HG02943 (cell line): ENCODE measurements around the gene SBF2.
"Not testable (repeated sequence)": the region's sequence is repeated elsewhere in the genome, so short reads cannot be mapped to it uniquely, and the experiment has no call there.

Source experiments
- ATAC-seq: cut with Tn5 transposase; IDR thresholded peaks from one replicate; pipeline ENCODE4 v1.9.1; 2021; ENCODE audit warnings: mild to moderate bottlenecking, low read depth, moderate library complexity; ENCODE audit not compliant: unreplicated experiment

The SBF2 gene

DNA sequence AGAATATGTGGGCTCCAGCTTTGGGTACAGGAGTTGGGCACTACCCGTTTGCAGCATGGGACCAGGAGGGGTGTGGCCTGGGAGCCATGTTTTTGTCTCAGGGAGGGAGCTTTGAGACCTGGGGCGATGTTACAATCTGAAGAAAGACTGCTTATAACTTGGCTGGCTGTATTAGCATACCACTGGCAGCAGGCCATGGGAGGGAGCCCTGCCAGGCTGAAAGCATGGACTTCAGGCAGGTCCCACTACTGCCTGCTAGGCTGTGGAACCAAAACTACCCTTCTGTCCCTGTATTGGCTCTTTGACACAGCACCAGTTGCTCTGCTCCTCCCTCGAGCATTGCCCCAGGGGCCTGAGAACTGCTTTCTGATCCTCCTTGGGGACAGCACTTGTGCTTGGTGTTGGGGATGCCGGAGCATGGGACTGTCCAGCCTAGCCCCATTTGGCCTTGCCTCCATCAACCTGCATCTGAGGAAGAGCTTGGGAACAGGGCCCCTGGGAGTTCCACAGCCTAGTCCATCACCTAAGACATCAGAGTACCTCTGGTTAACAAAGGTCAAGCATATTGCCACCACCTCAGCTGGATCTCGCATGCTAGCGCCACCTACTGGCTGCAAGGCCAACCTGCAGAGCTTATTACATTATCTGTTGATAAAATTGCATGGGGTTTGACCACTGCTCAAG is 217.4 kb downstream of the SBF2 start:
- ATAC-seq: no peak

GRCh38 chr11:10075141-10075540 is 218.9 kb downstream of the SBF2 start:
- no peak for ATAC-seq

GRCh38 chr11:10072841-10073240 is 221.2 kb downstream of the SBF2 start:
- no peak for ATAC-seq

GRCh38 chr11:10072142-10072541 is 221.9 kb downstream of the SBF2 start:
- no peak for ATAC-seq

GRCh38 chr11:10067629-10068300 is 226.3 kb downstream of the SBF2 start:
- ATAC-seq: no peak

DNA sequence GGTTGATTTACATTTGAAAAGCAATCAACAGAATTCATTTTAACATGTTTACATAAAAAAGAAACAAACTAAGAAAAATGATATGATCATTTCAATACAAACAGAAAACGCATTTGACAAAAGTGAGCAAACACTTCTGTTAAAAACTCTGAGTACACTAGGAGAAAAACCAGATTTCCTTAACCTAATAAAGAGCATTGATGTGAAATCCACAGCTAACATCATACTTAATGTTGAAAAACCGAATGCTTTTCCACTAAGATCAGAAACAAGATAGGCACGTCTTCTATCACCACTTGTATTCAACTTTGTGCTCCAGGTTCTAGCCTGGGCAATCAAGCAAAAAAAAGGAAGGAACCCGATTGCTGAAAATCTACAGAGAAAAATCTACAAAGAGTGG is 227.6 kb downstream of the SBF2 start:
- ATAC-seq: no peak

DNA sequence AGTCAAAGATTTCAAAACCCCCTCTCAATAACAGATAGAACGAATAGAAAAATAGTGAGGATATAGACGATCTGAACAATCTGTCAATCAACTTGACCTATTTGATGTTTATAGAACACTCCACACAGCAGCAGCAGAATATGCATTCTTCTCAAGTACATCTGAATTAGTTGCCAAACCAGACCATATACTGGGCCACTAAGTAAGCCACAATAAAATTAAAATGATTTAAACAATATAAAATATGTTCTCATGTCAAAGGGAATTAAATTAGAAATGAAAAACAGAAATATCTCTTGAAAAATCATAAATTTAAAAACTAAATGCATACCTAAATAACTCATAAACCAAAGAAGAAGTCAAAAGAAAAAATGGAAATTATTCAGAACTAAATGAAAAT is 229.2 kb downstream of the SBF2 start:
- ATAC-seq: no peak

DNA sequence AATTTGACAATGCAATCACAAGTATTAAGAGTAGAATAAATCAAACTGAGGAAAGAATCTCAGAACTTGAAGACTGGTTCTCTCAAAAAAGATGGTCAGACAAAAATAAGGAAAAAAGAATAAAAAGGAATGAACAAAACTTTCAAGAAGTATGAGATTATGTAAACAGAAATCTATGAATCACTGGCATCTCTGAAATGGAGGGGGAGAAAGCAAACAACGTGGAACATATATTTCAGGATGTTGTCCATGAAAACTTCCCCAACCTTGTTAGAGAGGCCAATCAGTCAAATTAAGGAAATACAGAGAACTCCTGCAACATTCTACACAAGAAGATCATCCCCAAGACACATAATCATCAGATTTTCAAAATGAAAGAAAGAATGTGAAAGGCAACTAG is 235.7 kb downstream of the SBF2 start:
- no peak for ATAC-seq

DNA sequence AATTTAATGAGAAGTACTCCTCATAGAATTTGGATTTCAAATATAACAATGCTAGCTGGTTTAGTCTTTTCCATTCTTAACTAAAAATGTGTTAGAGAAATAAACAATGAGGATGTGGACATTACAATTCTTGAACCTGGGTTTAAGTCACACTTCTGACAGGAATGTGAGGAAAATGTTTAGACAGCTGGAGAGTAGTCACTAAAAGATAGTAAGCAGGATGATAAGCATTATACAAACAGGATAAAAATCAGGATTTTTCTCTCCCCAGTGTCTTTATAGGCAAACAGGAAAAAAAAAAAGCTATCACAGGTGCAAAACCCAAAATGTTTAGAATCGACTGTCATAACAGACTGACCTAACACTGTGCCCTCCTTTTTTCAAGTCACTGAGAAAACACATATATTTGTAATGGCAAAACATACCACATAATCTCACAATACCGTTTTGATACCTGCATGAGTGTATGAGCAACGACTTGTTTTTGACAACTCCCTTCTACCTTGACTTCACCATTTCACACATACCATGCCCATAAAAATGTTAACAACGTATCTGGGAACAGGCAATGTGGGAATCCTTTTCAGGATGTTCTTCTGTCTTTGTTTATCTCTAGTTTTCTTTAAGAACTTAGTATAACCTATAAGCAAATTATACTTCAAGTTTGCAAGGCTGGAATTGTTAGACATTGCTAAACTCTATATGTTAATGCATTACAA is 242.0 kb downstream of the SBF2 start:
- no peak for ATAC-seq

DNA sequence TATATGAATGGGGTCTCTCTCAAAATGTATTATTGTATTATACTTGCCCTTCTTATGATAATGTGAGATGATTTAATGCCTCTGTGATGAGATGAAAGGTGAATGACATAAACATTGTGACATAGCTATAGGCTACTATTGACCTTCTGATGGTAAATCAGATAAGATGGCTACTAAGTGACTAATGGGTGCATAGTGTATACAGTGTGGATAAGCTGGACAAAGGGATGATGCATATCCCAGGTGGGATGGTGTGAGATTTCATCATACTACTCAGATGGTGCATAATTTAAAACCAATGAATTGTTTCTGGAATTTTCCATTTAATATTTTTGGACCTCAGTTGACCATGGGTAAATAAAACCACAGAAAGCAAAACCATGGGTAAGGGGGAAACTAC is 243.5 kb downstream of the SBF2 start:
- ATAC-seq: no peak

- no peak for ATAC-seq
These were observed 244.3 kb downstream of the SBF2 start for GRCh38 chr11:10049756-10050155.

DNA sequence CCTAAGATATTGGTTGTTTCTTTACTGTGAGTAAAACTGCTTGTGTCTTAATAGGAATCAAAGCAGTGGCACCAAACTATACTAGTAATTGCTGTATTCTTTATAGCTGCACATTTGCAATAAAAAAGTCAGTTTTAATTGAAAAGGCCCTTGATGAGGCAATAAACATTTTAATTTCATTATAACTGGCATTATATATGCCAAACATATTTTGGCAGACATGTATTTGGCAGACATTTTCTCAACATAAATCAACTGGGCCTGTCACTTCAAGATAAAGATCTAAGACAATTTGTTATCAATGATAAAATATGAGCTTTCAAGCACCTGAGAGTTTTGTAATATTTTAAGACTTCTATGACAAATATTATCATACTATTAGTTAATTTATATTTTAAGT is 245.7 kb downstream of the SBF2 start:
- ATAC-seq: no peak

DNA sequence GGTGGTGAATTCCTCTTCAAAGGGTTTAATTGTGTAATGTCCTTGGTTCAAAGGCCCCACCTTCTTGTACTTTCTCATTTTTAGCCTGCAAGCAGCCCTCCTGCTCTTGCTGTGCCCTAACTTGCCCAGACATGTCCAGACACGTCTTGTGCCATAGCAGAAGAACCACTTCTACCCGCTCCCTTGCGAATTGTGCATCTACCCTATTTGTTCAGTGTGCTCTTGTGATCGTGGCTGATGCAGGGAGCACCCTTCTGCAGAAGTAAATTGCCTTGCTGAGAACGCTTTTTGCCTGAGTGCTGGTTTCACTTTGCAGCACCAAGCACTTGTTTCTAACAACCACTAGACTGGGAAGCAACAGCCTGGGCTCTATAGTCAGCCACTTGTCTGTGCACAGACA is 249.4 kb downstream of the SBF2 start:
- no peak for ATAC-seq

DNA sequence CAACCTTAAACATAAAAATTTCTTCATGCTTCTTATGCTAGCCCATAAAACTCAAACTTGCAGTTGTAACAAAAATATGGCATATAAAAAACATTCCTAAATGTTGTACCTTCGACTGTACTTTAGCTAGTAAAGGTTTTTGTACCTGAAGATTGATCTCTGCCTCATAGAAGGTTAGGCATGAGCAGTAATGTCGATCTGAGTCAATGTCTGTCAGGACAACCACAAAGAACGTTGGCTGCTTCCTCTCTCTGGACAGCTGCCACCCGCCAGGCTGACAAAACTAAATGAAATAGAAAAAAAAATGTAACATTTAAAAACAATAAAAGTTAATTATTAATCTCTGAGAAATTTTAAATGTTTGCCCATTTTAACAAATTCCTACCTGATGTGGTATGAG is 251.3 kb downstream of the SBF2 start:
- no peak for ATAC-seq

- no peak for ATAC-seq
These were observed 252.1 kb downstream of the SBF2 start for GRCh38 chr11:10041748-10042446.

DNA sequence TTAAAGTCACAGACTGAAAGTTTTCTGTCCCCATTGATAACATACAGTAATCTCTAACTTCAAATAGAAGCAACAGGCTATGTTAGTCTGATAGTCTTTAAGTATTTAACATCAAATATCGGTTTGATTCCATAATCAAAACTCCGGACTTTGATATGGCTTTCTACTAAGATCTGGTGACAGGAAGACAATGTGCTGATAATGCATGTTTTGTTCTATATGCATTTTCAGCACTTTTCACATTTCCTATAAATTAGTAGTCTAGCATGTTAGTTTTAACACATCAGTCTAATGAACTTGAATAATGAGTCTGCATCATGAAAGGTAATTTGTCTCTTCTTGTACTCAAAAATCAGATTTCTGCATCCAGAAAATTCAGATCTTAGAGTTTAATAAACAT is 252.7 kb downstream of the SBF2 start:
- ATAC-seq: no peak

DNA sequence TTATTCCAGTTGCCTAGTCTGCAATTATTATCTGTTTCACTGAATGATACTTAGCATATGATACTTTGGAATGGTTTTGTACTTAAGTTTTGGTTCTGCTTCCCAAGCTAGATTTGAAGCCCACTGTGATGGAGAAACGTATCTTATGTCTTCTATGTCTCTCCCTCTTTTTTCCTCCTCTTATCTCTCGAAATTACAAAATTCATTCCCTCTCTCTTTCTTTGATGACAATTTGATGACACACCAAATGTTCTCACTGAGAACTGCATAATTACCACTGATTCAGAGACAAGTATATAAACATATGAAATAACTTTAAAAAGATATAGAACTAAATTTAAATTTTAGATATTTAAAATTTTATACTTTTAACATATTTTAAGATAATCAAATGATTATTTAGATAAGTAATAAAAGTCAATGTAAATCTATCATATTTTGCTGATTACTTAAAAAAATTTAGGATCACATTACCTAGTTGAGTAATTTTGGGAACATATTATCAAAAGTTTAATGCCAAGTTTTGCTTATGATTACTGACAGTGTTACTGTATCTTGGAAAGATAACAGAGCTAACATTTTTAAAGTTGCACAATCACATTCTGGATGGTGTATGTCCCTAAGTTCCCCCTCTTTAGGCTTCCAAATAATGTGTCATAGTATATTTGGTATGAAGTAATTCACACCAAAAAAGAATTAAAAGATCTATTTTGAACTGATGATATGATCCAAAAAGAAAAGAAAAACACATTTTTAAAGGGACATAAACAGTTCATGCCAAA is 255.3 kb downstream of the SBF2 start:
- no peak for ATAC-seq

DNA sequence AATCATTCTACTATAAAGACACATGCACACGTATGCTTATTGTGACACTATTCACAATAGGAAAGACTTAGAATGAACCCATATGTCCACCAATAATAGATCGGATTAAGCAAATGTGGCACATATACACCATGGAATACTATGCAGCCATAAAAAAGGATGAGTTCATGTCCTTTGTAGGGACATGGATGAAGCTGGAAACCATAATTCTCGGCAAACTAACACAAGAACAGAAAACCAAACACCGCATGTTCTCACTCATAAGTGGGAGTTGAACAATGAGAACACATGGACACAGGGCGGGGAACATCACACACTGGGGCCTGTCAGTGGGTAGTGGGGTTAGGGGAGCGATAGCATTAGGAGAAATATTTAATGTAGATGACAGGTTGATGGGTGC is 258.1 kb downstream of the SBF2 start:
- not testable (repeated sequence) for ATAC-seq

GRCh38 chr11:10032935-10033334 is 261.1 kb downstream of the SBF2 start:
- no peak for ATAC-seq

DNA sequence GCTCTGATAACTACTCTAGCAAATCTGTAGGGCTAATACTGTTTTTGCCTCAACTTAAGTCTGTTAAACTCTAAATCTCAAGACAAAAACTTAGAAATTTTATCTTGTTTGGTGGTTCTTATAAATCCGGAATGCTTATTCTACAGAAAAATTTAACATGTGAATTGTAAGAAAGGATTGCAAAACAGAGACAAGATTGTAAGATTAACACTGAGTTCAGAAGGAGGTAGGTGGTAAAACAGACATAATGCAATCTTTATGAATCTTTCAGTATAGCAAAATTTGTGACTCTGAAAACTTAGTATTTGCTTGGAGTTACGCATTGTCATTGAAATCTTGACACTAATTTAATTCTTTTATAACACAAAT is 263.9 kb downstream of the SBF2 start:
- ATAC-seq: no peak
